ENCODE data around the gene PMIS2.
A peak's percentile ranks its signal among the peaks of the same experiment; 100 is the strongest.
"Not testable (repeated sequence)": the region's sequence is repeated elsewhere in the genome, so short reads cannot be mapped to it uniquely, and the experiment has no call there.

The PMIS2 gene

GRCh38 chr19:35595026-35595425 lies 9.1 kb downstream of the PMIS2 start:
- DNase-seq (ENCODE audit: low spot score) = not testable (repeated sequence)

GRCh38 chr19:35595928-35596327 lies 10.0 kb downstream of the PMIS2 start:
- no peak for DNase-seq (ENCODE audit: low spot score)

GRCh38 chr19:35596366-35596999 lies 10.5 kb downstream of the PMIS2 start:
- peak; percentile 66 for DNase-seq (ENCODE audit: low spot score)

GRCh38 chr19:35601971-35602370 lies 16.0 kb downstream of the PMIS2 start:
- no peak for DNase-seq (ENCODE audit: low spot score)

GRCh38 chr19:35604436-35604835 lies 18.5 kb downstream of the PMIS2 start:
- not testable (repeated sequence) for DNase-seq (ENCODE audit: low spot score)

GRCh38 chr19:35607170-35607569 lies 21.2 kb downstream of the PMIS2 start:
- DNase-seq (ENCODE audit: low spot score) = not testable (repeated sequence)

- no peak for DNase-seq (ENCODE audit: low spot score)
These were observed 21.7 kb downstream of the PMIS2 start for GRCh38 chr19:35607661-35608060.

- peak; percentile 74 for DNase-seq (ENCODE audit: low spot score)
These were observed 22.3 kb downstream of the PMIS2 start for GRCh38 chr19:35608251-35608650.

- DNase-seq (ENCODE audit: low spot score) = peak; percentile 68
These were observed 23.9 kb downstream of the PMIS2 start for GRCh38 chr19:35609851-35610353.

GRCh38 chr19:35612224-35612558 lies 26.2 kb downstream of the PMIS2 start:
- no peak for DNase-seq (ENCODE audit: low spot score)

GRCh38 chr19:35612559-35613321 lies 26.8 kb downstream of the PMIS2 start, which contains the start of gene HAUS5:
Gene HAUS5 (plus strand): TSS chr19:35612735. CDS start chr19:35612795, 60 bp downstream.
- DNase-seq (ENCODE audit: low spot score) = peak; percentile 94

- no peak for DNase-seq (ENCODE audit: low spot score)
These were observed 27.6 kb downstream of the PMIS2 start for GRCh38 chr19:35613574-35613973.

GRCh38 chr19:35615036-35615435 lies 29.1 kb downstream of the PMIS2 start:
- no peak for DNase-seq (ENCODE audit: low spot score)

GRCh38 chr19:35618857-35619256 lies 32.9 kb downstream of the PMIS2 start:
- no peak for DNase-seq (ENCODE audit: low spot score)

GRCh38 chr19:35619290-35619923 lies 33.4 kb downstream of the PMIS2 start:
- no peak for DNase-seq (ENCODE audit: low spot score)

- DNase-seq (ENCODE audit: low spot score) = no peak
These were observed 34.0 kb downstream of the PMIS2 start for GRCh38 chr19:35620001-35620400.

- no peak for DNase-seq (ENCODE audit: low spot score)
These were observed 35.7 kb downstream of the PMIS2 start for GRCh38 chr19:35621708-35622107.

- no peak for DNase-seq (ENCODE audit: low spot score)
These were observed 36.8 kb downstream of the PMIS2 start for GRCh38 chr19:35622750-35623149.

GRCh38 chr19:35623327-35624010 lies 37.5 kb downstream of the PMIS2 start:
- DNase-seq (ENCODE audit: low spot score) = no peak

- no peak for DNase-seq (ENCODE audit: low spot score)
These were observed 42.2 kb downstream of the PMIS2 start for GRCh38 chr19:35628264-35628564.

- peak; percentile 97 for DNase-seq (ENCODE audit: low spot score)
These were observed 42.8 kb downstream of the PMIS2 start, which contains the start of gene RBM42 for GRCh38 chr19:35628565-35629331. Gene RBM42 (plus strand): TSS chr19:35629036. CDS start chr19:35629154, 118 bp downstream.

GRCh38 chr19:35629332-35629633 lies 43.3 kb downstream of the PMIS2 start:
- DNase-seq (ENCODE audit: low spot score) = no peak

Data from germinal center (tissue), 1 donor.